Neural progenitor cell (in vitro differentiated cells): Measurements from ENCODE around the gene ZNF587. TPM values are rescaled to one million over a fixed set of nuclear protein-coding genes. Genes with fewer than 3 reads are reported as not detected.
"Not testable (repeated sequence)": the region's sequence is repeated elsewhere in the genome, so short reads cannot be mapped to it uniquely, and the experiment has no call there.

Source experiments
- DNase-seq: peaks from one replicate; pipeline ENCODE4 v3.0.0-alpha.2; 2016; ENCODE audit warnings: low spot score
- H2AFZ ChIP-seq: fragments of 200-600 bp; sonication (generic); replicated peaks from 2 replicates; pipeline ENCODE4 v1.6.1; 2016; ENCODE audit warnings: antibody characterized with exemption
- H3F3A ChIP-seq: fragments of 200-600 bp; sonication (generic); 2 replicates; pipeline ENCODE4 v1.6.1; 2016; ENCODE audit warnings: antibody characterized with exemption, low read depth
- H3K27ac ChIP-seq: fragments of 200-600 bp; sonication (generic); 2 replicates; pipeline ENCODE4 v1.5.1; 2016; ENCODE audit warnings: mild to moderate bottlenecking
- H3K27me3 ChIP-seq: fragments of 200-600 bp; sonication (generic); 2 replicates; pipeline ENCODE4 v1.6.1; 2016; ENCODE audit warnings: mild to moderate bottlenecking, moderate library complexity
- H3K36me3 ChIP-seq: fragments of 200-600 bp; sonication (generic); 2 replicates; pipeline ENCODE4 v1.5.1; 2016
- H3K4me1 ChIP-seq: fragments of 200-600 bp; sonication (generic); 2 replicates; pipeline ENCODE4 v1.6.1; 2016; ENCODE audit warnings: mixed run types
- H3K4me2 ChIP-seq: fragments of 200-600 bp; sonication (generic); 2 replicates; pipeline ENCODE4 v1.6.1; 2016
- H3K4me3 ChIP-seq: fragments of 200-600 bp; sonication (generic); 2 replicates; pipeline ENCODE4 v1.5.1; 2016
- H3K79me2 ChIP-seq: fragments of 200-600 bp; sonication (generic); 2 replicates; pipeline ENCODE4 v1.6.1; 2016; ENCODE audit warnings: low read depth
- H3K9ac ChIP-seq: fragments of 200-600 bp; sonication (generic); 2 replicates; pipeline ENCODE4 v1.6.1; 2016
- H3K9me3 ChIP-seq: fragments of 200-600 bp; sonication (generic); 2 replicates; pipeline ENCODE4 v1.5.1; 2016; ENCODE audit warnings: low read depth
- H4K20me1 ChIP-seq: fragments of 200-600 bp; sonication (generic); 2 replicates; pipeline ENCODE4 v1.6.1; 2016; ENCODE audit warnings: low read depth
- H3K27ac Mint-ChIP-seq: 3 replicates; pipeline ENCODE4 v1.8.0; 2021; ENCODE audit warnings: mixed read lengths
- H3K27me3 Mint-ChIP-seq: 2 replicates; pipeline ENCODE4 v1.8.0; 2022; ENCODE audit warnings: low read depth, mild to moderate bottlenecking, inconsistent platforms, moderate library complexity, mixed read lengths; ENCODE audit not compliant: insufficient read depth
- H3K36me3 Mint-ChIP-seq: 3 replicates; pipeline ENCODE4 v1.8.0; 2021; ENCODE audit warnings: mixed read lengths
- H3K4me1 Mint-ChIP-seq: 3 replicates; pipeline ENCODE4 v1.8.0; 2021; ENCODE audit warnings: mixed read lengths
- H3K4me3 Mint-ChIP-seq: 3 replicates; pipeline ENCODE4 v1.8.0; 2021; ENCODE audit warnings: mild to moderate bottlenecking, moderate library complexity, mixed read lengths
- H3K9me3 Mint-ChIP-seq: 3 replicates; pipeline ENCODE4 v1.8.0; 2020; ENCODE audit warnings: mixed read lengths
- EZH2 ChIP-seq: fragments of 200-600 bp; sonication (generic); IDR thresholded peaks from 2 replicates; pipeline ENCODE4 v1.6.1; 2017; ENCODE audit warnings: antibody characterized with exemption, mild to moderate bottlenecking, moderate library complexity
- EZH2phosphoT487 ChIP-seq: fragments of 200-600 bp; sonication (generic); IDR thresholded peaks from 2 replicates; pipeline ENCODE4 v1.6.1; 2017; ENCODE audit warnings: antibody characterized with exemption
- total RNA-seq: library from RNA; depleted of rRNA; stranded (reverse); fragments of >200 nt; gene quantifications from 2 replicates; pipeline ENCODE4 v1.2.3, GENCODE V29; 2015; ENCODE audit warnings: low replicate concordance
- TF ChIP-seq, protein P1 (sequence below): fragments of 200-600 bp; sonication (generic); IDR thresholded peaks from 2 replicates; pipeline ENCODE4 v1.5.1; 2017; ENCODE audit warnings: antibody characterized with exemption, mild to moderate bottlenecking

Gene ZNF587
- total RNA-seq, 1 donor from 2014 or later = 48.2 TPM

DNA sequence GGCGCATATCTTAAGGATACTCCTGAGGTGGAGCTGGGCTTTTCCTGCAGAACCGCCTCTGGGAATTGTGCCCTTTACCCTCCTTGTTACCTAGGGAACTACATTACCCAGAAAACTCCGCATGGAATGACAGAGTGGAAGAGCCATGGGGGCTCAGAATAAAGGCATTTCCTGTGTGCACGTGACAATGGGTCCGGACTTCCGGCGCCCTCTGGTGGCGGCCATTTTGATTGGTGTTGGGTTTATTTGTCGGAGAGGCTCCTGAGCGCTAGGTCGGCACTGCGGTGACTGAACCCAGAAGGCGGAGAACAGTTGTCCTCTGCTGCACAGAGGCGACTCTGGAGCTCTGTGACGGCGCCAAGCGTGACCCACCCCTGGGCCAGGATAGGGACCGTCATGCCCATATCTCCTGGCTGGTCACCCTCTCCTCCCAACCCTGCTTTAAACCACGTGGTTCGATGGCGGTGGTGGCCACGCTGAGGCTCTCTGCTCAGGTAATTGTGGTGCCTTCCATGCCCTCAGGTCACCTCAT is 19.5 kb upstream of the ZNF587 start, which contains the start of gene ZNF587B:
Gene ZNF587B (plus strand): TSS at position 229 of the 532 bp plus-strand sequence. CDS start 230 bp downstream, at position 459.
- peaks cover 15% of the 10 kb centered on the region for H3K4me1 ChIP-seq
- H3K9me3 ChIP-seq = no peaks in the 10 kb centered on the region
- H2AFZ ChIP-seq = peak within 1 kb of the TSS; percentile 73
- H3K4me2 ChIP-seq = peak within 1 kb of the TSS; percentile 88
- peak within 1 kb of the TSS; percentile 90 for H3K27ac Mint-ChIP-seq
- no peaks in the 10 kb centered on the region for H3K27me3 ChIP-seq
- peaks cover 19% of the 10 kb centered on the region for H3F3A ChIP-seq
- peak; percentile 95 for DNase-seq
- no peak for TF ChIP-seq EZH2
- TF ChIP-seq, protein P1, sequence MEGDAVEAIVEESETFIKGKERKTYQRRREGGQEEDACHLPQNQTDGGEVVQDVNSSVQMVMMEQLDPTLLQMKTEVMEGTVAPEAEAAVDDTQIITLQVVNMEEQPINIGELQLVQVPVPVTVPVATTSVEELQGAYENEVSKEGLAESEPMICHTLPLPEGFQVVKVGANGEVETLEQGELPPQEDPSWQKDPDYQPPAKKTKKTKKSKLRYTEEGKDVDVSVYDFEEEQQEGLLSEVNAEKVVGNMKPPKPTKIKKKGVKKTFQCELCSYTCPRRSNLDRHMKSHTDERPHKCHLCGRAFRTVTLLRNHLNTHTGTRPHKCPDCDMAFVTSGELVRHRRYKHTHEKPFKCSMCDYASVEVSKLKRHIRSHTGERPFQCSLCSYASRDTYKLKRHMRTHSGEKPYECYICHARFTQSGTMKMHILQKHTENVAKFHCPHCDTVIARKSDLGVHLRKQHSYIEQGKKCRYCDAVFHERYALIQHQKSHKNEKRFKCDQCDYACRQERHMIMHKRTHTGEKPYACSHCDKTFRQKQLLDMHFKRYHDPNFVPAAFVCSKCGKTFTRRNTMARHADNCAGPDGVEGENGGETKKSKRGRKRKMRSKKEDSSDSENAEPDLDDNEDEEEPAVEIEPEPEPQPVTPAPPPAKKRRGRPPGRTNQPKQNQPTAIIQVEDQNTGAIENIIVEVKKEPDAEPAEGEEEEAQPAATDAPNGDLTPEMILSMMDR = peak; percentile 61
- no peak for TF ChIP-seq EZH2phosphoT487
- peaks cover 11% of the 10 kb centered on the region for H4K20me1 ChIP-seq
- H3K79me2 ChIP-seq = peaks cover 59% of the 10 kb centered on the region
- H3K4me3 ChIP-seq = peak within 1 kb of the TSS; percentile 87
- H3K4me1 Mint-ChIP-seq = peaks cover 17% of the 10 kb centered on the region
- no peaks in the 10 kb centered on the region for H3K36me3 ChIP-seq
- peak within 1 kb of the TSS; percentile 82 for H3K9ac ChIP-seq
- peak within 1 kb of the TSS; percentile 89 for H3K27ac ChIP-seq
- H3K9me3 Mint-ChIP-seq = peaks cover 19% of the 10 kb centered on the region
- peaks cover 47% of the 10 kb centered on the region for H3K36me3 Mint-ChIP-seq
- peak within 1 kb of the TSS; percentile 92 for H3K4me3 Mint-ChIP-seq
- H3K27me3 Mint-ChIP-seq = no peaks in the 10 kb centered on the region

DNA sequence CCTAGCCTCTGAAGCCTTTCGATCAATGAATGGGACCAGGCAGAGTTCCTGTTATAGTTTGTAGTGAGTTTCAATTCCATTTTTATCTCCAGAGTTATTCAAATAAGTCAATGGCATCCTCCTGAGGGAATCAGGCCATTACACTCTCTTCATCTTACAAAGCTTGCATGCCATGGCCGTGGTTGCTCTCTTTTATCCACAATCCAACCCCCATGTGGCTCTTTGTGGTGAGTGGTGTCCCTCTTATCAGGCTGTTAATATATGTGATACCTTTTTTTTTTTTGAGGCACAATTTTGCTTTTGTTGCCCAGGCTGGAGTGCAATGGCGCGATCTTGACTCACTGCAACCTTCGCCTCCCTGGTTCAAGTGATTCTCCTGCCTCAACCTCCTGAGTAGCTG is 12.7 kb upstream of the ZNF587 start:
- not testable (repeated sequence) for H3K4me2 ChIP-seq, H3K4me1 Mint-ChIP-seq, H3K4me1 ChIP-seq, H3K27ac ChIP-seq, H3K9ac ChIP-seq, H3K4me3 Mint-ChIP-seq, H3K27me3 ChIP-seq, H3K9me3 Mint-ChIP-seq, H3F3A ChIP-seq, H3K9me3 ChIP-seq, H2AFZ ChIP-seq, H3K27ac Mint-ChIP-seq, H3K36me3 ChIP-seq, H3K4me3 ChIP-seq, H3K27me3 Mint-ChIP-seq, DNase-seq
- H4K20me1 ChIP-seq = peaks cover 31% of the 10 kb centered on the region
- peaks cover 66% of the 10 kb centered on the region for H3K79me2 ChIP-seq
- H3K36me3 Mint-ChIP-seq = peaks cover 36% of the 10 kb centered on the region

DNA sequence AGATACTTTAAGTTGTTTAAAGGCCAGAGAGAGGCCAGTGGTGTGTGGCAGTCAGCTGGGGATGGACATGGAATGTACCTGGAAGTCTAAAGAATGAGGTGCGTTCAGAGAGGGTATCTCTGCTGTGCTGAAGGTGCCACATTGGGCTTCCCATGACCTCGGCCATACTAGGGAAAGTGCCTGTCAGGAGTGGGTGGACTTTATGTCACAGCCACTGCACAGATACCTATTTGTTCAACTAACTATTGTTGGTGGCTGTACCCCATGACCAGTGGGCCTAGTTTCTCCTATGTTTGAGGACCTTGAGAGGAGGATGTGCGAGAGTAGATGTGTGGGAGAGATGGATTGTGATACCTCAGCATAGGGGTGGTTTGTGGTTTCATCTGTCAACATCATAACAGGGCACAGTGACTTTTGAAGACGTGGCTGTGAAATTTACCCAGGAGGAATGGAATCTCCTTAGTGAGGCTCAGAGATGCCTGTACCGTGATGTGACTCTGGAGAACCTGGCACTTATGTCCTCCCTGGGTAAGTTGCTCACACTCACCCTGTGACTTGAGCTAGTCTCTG is 11.0 kb upstream of the ZNF587 start:
- H3K9ac ChIP-seq, H2AFZ ChIP-seq, H3K9me3 ChIP-seq, H3K27me3 ChIP-seq, H3K36me3 ChIP-seq, H3K27ac ChIP-seq, H3K4me2 ChIP-seq, DNase-seq, H3K4me1 ChIP-seq, H3F3A ChIP-seq, H3K27me3 Mint-ChIP-seq, H3K4me1 Mint-ChIP-seq, H3K4me3 Mint-ChIP-seq, H3K9me3 Mint-ChIP-seq, H3K27ac Mint-ChIP-seq, H3K4me3 ChIP-seq: not testable (repeated sequence)
- Histone ChIP-seq H3K79me2 (peaks cover 73% of the 10 kb centered on the region), H4K20me1 (peaks cover 34% of the 10 kb centered on the region)
- H3K36me3 Mint-ChIP-seq = peaks cover 36% of the 10 kb centered on the region

DNA sequence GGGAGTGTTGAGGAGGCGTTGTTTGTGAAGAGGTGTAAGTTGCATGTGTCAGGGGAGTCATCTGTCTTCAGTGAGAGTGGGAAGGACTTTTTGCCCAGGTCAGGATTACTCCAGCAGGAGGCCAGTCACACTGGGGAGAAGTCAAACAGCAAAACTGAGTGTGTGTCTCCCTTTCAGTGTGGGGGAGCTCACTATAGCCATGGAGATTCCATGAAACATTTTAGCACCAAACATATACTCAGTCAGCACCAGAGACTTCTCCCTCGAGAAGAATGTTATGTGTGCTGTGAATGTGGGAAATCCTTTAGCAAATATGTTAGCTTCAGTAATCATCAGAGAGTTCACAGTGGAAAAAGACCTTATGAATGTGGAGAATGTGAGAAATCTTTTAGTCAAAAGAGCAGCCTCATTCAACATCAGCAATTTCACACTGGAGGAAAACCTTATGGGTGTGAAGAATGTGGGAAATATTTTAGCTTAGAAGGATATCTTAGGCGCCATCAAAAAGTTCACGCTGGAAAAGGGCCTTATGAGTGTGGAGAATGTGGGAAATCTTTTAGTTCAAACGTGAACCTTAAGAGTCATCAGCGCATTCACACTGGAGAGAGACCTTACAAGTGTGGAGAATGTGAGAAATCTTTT is 8.4 kb upstream of the ZNF587 start:
- no peak for TF ChIP-seq EZH2phosphoT487
- TF ChIP-seq, protein P1 = no peak
- no peak for TF ChIP-seq EZH2
- Histone ChIP-seq H3K79me2 (peaks cover 91% of the 10 kb centered on the region), H3K9ac (no peak overlapping the region), H3K4me2 (no peak overlapping the region), H3K27me3 (no peaks in the 10 kb centered on the region), H3K36me3 (no peaks in the 10 kb centered on the region), H3K4me1 (no peaks in the 10 kb centered on the region), H3K4me3 (no peak overlapping the region), H3K27ac (no peak overlapping the region), H2AFZ (no peak overlapping the region), H4K20me1 (peaks cover 46% of the 10 kb centered on the region), H3K9me3 (no peaks in the 10 kb centered on the region), H3F3A (peaks cover 14% of the 10 kb centered on the region)
- peaks cover 3% of the 10 kb centered on the region for H3K9me3 Mint-ChIP-seq
- H3K4me3 Mint-ChIP-seq = no peak overlapping the region
- H3K4me1 Mint-ChIP-seq = no peaks in the 10 kb centered on the region
- peaks cover 3% of the 10 kb centered on the region for H3K27me3 Mint-ChIP-seq
- H3K36me3 Mint-ChIP-seq = peaks cover 50% of the 10 kb centered on the region
- H3K27ac Mint-ChIP-seq = no peak overlapping the region
- DNase-seq = no peak

DNA sequence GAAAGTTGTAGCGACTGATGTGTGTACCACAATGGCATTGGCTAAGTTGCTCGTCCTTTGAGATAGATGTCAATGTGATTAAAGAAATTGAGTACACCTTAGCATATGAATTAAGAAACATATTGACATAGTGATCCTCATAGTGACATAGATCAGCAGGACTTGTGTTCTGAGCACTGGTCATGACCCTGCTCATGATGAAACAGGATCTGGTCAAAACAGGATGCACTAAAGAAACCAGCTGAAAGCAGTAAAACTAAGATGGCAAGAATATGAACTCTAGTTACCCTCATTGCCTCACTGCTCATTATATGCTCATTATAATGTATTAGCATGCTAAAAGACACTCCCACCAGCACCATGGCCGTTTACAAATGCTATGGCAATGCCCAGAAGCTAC is 2.5 kb upstream of the ZNF587 start:
- H3K36me3 ChIP-seq, H3K4me1 ChIP-seq, DNase-seq, H3K4me2 ChIP-seq, H3K27me3 Mint-ChIP-seq, H3K9ac ChIP-seq, H3K27ac ChIP-seq, H3K27ac Mint-ChIP-seq, H3K9me3 ChIP-seq, H3K27me3 ChIP-seq, H3K4me3 ChIP-seq, H3K4me3 Mint-ChIP-seq, H2AFZ ChIP-seq: not testable (repeated sequence)
- peaks cover 17% of the 10 kb centered on the region for H3K4me1 Mint-ChIP-seq
- peaks cover 81% of the 10 kb centered on the region for H3K79me2 ChIP-seq
- peaks cover 49% of the 10 kb centered on the region for H3F3A ChIP-seq
- peaks cover 42% of the 10 kb centered on the region for H3K36me3 Mint-ChIP-seq
- peaks cover 55% of the 10 kb centered on the region for H4K20me1 ChIP-seq
- peaks cover 14% of the 10 kb centered on the region for H3K9me3 Mint-ChIP-seq

DNA sequence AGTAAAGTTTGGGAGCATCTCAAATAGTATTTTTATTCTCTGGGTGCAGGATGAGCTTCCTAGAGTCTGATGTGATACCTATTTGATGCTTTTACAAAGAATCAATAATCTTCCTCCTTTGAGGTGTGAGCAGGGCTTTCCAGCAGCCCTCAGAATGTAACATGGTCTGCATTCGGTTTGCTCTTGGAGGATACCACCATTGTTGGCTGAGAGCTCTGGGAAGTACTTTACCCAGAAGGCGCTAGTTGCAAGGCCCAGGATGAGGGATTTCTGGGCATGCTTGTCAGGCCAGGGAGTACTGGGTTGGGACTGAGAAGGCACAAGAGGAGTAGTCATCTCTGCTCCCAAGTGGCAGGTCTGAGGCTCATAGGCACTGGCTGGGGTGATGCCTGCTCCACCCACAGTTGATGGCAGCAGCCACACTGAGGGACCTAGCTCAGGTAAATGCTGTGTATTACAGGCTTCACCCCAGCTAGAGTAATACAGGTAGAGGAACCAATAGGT is 445 bp upstream of the ZNF587 start:
- peak overlapping the region; percentile 96 for H3K4me3 Mint-ChIP-seq
- H3K27ac Mint-ChIP-seq, H3K27ac ChIP-seq, H3K36me3 ChIP-seq, H2AFZ ChIP-seq, H3K9ac ChIP-seq, H3K27me3 ChIP-seq, H3K4me1 ChIP-seq, H3K9me3 ChIP-seq: not testable (repeated sequence)
- Histone ChIP-seq H3K79me2 (peaks cover 78% of the 10 kb centered on the region), H3F3A (peaks cover 60% of the 10 kb centered on the region), H3K4me2 (peak overlapping the region; percentile 74), H3K4me3 (peak overlapping the region; percentile 67), H4K20me1 (peaks cover 46% of the 10 kb centered on the region)
- peaks cover 17% of the 10 kb centered on the region for H3K4me1 Mint-ChIP-seq
- peaks cover 11% of the 10 kb centered on the region for H3K27me3 Mint-ChIP-seq
- H3K36me3 Mint-ChIP-seq = peaks cover 50% of the 10 kb centered on the region
- H3K9me3 Mint-ChIP-seq = peaks cover 30% of the 10 kb centered on the region
- peak; percentile 23 for DNase-seq
